ENCODE measurements around the gene ISG20L2.
A peak's percentile ranks its signal among the peaks of the same experiment; 100 is the strongest.

Gene ISG20L2

GRCh38 chr1:156741481-156741983 lies 13.0 kb upstream of the ISG20L2 start:
- DNase-seq (ENCODE audit: low read depth in 2 of 3, low spot score in 1 of 3): no peak

DNA sequence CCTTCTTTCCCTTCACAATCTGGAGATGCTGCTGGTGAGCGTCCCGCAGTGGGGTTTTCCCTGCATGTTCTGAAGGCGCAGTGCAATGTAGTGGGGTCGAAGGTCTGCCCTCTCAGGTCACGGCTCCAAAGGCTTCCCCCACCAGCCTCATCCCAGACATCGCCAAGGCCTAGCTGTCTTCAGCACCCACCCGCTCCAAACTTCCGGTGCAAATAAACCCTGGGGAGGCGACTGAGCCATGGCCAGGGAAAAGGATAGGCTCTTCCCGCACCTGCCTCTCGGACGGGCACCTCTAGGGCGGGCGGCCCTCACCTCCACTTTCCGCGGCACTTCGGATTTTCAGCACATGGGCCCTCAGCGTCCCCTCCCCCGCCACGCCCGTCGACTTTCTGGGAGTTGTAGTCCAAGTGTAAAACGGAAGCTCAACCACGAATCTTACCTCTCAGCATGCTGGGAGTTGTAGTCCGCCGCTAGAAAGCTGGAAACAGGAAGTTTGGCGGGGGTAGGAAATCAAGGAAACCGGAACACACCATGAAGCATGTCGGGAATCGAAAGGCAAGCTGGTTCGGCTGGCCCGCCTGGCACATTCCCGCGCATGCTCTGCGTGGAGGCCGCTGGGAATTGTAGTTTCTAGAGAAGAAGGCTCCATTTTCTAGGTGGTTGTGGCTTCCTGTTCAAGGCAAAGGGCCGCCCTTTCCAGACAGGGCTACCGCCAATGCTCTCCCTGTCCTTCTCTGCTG lies 12.3 kb upstream of the ISG20L2 start, which contains the start of gene MRPL24:
Gene MRPL24, minus strand, starts transcription at position 348 of the 740 bp plus-strand sequence. CDS start 2,384 bp downstream, outside the sequence.
- DNase-seq (ENCODE audit: low read depth in 2 of 3, low spot score in 1 of 3): peak; percentile 94 to 96 (median 96)

GRCh38 chr1:156740237-156740740 lies 11.7 kb upstream of the ISG20L2 start:
- no peak for DNase-seq (ENCODE audit: low read depth in 2 of 3, low spot score in 1 of 3)

- DNase-seq (ENCODE audit: low read depth in 2 of 3, low spot score in 1 of 3): no peak
Observed at GRCh38 chr1:156738916-156739315, 10.3 kb upstream of the ISG20L2 start.

DNA sequence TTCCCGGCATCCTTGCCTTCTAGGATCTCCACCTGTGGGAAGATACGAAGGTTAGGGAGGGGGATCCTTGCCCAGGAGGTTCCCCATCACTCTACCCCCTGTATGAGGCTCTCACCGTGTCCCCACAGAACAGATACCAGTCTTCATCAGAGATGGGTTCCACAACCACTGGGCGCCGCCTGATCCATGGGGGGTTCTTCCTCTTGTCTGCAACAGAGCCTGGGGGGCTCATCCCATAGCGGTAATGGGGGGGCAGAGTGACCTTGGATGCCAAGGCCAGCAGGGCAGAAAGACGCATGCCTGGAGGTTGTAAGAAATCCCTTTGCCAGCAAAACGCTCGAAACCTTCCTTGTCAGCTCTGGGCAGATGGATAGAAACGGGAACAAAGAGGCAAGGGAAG lies 9.8 kb upstream of the ISG20L2 start:
- no peak for DNase-seq (ENCODE audit: low read depth in 2 of 3, low spot score in 1 of 3)

DNA sequence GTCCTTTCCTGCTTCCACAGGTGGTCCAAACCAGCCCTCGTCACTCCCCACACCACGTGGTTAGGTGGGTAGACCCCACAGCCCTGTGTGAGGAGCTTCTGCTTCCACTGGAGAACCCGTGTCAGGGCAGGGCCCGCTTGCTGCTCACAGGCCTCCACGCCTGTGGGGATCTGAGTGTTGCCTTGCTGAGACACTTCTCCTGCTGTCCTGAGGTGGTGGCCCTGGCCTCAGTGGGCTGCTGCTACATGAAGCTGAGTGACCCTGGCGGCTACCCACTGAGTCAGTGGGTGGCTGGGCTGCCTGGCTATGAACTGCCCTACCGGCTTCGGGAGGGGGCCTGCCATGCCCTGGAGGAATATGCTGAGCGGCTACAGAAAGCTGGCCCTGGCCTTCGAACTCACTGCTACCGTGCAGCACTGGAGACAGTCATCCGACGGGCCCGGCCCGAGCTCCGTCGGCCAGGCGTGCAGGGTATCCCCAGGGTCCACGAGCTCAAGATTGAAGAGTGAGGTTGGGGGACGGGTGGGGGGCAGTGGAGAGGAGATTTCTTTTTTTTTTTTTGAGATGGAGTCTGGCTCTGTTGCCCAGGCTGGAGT lies 5.5 kb upstream of the ISG20L2 start:
- no peak for DNase-seq (ENCODE audit: low read depth in 2 of 3, low spot score in 1 of 3)

GRCh38 chr1:156727926-156728598 lies 504 bp downstream of the ISG20L2 start, which contains the start of gene METTL25B:
Gene METTL25B, plus strand, starts transcription at chr1:156728469. Its CDS starts 636 bp downstream, at chr1:156729105.
- peak; percentile 63 to 81 (median 72) for DNase-seq (ENCODE audit: low read depth in 2 of 3, low spot score in 1 of 3)

DNA sequence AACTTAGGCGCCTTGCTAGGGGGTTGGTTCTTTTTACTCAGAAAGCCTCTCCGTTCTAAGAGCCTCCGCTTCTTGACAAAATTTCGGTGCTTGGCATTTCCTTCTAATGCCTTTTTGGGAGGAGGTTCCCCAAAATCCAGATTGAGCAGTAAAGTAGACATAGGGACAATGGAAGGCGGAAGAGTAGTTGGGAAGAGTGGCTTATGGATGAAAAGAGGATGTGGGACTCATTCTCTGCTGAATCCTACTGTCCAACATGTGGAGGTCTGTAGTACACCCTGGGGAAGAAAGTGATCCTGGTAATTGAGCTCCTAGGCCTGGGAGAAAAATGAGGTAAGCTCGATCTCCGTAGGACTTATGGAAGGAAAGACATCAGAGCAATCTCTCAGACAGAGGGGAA lies 1.1 kb downstream of the ISG20L2 start:
- no peak for DNase-seq (ENCODE audit: low read depth in 2 of 3, low spot score in 1 of 3)

GRCh38 chr1:156726549-156727226 lies 1.9 kb downstream of the ISG20L2 start:
- DNase-seq (ENCODE audit: low read depth in 2 of 3, low spot score in 1 of 3): peak in 1 of 3 donors; percentile 63

GRCh38 chr1:156725683-156726280 lies 2.8 kb downstream of the ISG20L2 start:
- DNase-seq (ENCODE audit: low read depth in 2 of 3, low spot score in 1 of 3): peak; percentile 64 to 76 (median 75)

- DNase-seq (ENCODE audit: low read depth in 2 of 3, low spot score in 1 of 3): no peak
Observed at GRCh38 chr1:156721535-156721934, 7.0 kb downstream of the ISG20L2 start.

DNA sequence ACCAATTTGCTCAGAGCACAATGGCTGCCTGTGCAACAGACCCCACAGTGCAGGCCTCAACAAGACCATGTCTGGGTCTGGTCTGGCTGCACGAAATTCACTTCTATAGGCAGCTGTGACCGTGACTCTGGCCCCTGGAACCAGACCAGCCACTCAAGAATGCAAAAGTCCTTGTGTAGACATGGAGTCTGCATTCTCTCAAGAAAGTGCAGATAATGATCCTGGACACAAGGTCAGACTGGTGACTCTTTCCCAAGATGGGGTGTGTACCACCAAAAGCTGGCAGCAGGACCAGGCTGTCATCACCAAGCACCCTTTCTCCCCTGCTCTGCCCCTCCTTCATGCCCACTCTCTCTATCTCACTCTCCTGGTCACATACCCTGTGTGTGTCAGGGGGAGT lies 7.4 kb downstream of the ISG20L2 start:
- DNase-seq (ENCODE audit: low read depth in 2 of 3, low spot score in 1 of 3): no peak

DNA sequence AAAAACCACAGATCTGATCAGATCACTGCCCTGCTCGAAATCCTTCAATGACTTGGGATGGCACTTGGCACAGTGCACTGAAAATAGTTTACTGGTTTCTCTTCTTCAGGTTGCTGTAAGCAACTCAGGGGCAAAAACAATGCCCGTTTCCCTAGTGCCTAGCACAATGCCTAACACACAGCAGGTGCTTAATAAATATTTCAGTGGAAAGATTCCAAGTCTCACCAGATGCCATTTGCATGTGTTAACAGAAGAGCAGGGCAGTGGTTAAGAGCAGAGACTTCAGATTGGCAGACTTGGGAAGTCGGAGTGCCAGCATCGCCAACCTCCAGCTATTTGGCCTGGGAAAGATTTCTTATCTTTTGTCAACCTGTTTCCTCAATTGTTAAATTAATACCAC lies 11.2 kb downstream of the ISG20L2 start:
- DNase-seq (ENCODE audit: low read depth in 2 of 3, low spot score in 1 of 3): no peak

GRCh38 chr1:156714830-156715229 lies 13.7 kb downstream of the ISG20L2 start:
- DNase-seq (ENCODE audit: low read depth in 2 of 3, low spot score in 1 of 3): no peak

DNA sequence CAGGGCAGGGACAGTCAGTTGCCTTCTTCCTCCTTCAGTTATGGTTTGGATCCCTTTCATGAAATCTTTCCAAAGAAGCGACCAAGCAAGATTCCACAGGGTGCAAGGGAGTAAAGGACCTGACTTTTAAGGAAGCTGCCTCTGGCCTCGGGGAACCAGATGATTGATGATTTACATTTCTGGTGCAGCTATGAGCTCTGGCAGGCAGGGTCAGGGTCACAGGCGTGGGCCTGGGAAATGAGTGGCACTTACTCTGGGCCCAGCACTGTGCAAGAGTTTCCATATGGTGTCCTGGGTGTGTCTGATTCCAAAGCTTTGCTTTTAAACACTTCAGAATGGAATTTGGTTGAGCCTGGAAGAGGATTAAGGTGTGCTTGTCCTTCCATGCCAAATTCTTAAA lies 15.9 kb downstream of the ISG20L2 start:
- DNase-seq (ENCODE audit: low read depth in 2 of 3, low spot score in 1 of 3): no peak

GRCh38 chr1:156711011-156711817 lies 17.4 kb downstream of the ISG20L2 start:
- DNase-seq (ENCODE audit: low read depth in 2 of 3, low spot score in 1 of 3): no peak

DNA sequence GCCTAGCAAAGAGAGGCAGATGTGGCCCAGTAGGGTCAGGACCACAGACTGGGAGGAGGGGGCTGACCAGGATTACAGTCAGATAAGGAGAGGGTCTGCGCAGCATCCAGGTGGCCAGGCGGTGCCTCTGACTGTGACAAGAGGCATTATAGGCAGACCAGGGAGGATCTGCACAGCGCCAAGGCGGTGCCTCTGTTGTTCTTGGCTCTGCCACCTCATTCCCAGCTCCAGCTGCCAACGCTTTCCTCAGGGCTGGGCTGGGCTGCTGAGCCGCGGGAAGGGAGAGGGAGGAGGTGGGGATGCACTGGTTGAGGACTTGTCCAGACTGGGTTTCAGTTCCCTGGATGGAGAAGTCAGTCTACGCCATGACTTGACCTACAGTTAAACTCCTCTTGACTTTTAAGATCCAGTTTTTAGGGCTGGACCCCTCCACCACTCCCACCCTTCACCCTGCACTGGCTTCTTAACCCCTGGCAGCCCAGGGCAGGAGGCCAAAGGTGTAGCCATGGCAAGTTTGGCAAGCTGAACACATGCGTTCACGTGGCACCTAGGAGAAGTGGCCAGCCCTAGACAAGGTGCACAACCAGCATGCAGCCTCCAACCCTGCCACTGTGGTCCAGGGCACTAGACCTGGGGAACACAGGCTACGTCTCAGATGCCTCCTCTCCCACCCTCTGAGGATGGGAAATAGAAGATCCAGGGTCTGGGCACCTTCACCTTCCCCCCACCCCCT lies 18.6 kb downstream of the ISG20L2 start:
- DNase-seq (ENCODE audit: low read depth in 2 of 3, low spot score in 1 of 3): no peak

DNA sequence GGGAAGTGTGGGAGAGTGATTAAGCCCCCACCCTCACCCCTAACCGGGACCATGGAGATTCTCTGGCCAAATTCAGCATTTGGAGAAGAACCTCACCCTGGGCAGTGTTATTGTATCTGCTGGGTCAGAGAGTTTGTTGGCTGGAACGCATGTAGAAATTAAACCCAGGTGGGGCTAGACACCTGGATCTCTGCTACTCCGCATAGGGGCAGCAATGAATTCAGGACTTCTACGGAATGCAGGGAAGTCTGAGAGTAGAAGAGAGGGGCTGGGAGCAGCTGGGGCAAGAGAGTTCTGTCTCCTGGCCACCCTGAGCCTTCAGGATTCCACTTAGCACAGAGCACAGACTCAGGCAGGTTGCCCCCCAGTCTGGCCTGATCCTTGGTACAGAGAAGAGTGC lies 19.5 kb downstream of the ISG20L2 start:
- DNase-seq (ENCODE audit: low read depth in 2 of 3, low spot score in 1 of 3): no peak

GRCh38 chr1:156708218-156708661 lies 20.3 kb downstream of the ISG20L2 start:
- no peak for DNase-seq (ENCODE audit: low read depth in 2 of 3, low spot score in 1 of 3)

Data from stimulated activated CD4-positive, alpha-beta T cell treated with anti-CD3 and anti-CD28 coated beads, Interleukin-12 subunit alpha, Interleukin-12 subunit beta, amount 100 ng/mL, for 48 hours (primary cell).